GM23338 (cell line): ENCODE data around the gene SCFD2. TPM values are rescaled to one million over a fixed set of nuclear protein-coding genes. Genes with fewer than 3 reads are reported as not detected.

ENCODE experiments used
- ATAC-seq: fragments of 200-7000 bp; cut with Tn5 transposase; 3 replicates; pipeline ENCODE4 v1.9.1; 2020
- DNase-seq: peaks from one replicate; pipeline ENCODE4 v3.0.0-alpha.2; 2015; ENCODE audit warnings: low spot score
- H2AFZ ChIP-seq: fragments of 200-600 bp; sonication (generic); 2 replicates; pipeline ENCODE4 v1.8.0; 2016; ENCODE audit warnings: antibody characterized with exemption, mild to moderate bottlenecking, moderate library complexity
- H3F3A ChIP-seq: fragments of 200-600 bp; sonication (generic); replicated peaks from 2 replicates; pipeline ENCODE4 v1.8.0; 2017; ENCODE audit warnings: antibody characterized with exemption, mixed run types, low read depth
- H3K27ac ChIP-seq: fragments of 200-600 bp; sonication (generic); 2 replicates; pipeline ENCODE4 v1.6.1; 2016; ENCODE audit warnings: low read depth
- H3K27me3 ChIP-seq: fragments of 200-600 bp; sonication (generic); 2 replicates; pipeline ENCODE4 v1.8.0; 2016; ENCODE audit warnings: mild to moderate bottlenecking, mixed run types, moderate library complexity; ENCODE audit not compliant: insufficient read depth
- H3K36me3 ChIP-seq: fragments of 200-600 bp; sonication (generic); 2 replicates; pipeline ENCODE4 v1.8.0; 2016; ENCODE audit warnings: mild to moderate bottlenecking; ENCODE audit not compliant: insufficient read depth
- H3K4me1 ChIP-seq: fragments of 200-600 bp; sonication (generic); 2 replicates; pipeline ENCODE4 v1.8.0; 2016; ENCODE audit warnings: mild to moderate bottlenecking, moderate library complexity; ENCODE audit not compliant: insufficient read depth
- H3K4me2 ChIP-seq: fragments of 200-600 bp; sonication (generic); 2 replicates; pipeline ENCODE4 v1.7.1; 2017; ENCODE audit warnings: mixed run types
- H3K4me3 ChIP-seq: fragments of 200-600 bp; sonication (generic); 2 replicates; pipeline ENCODE4 v1.6.1; 2016; ENCODE audit warnings: mixed run types
- H3K79me2 ChIP-seq: fragments of 200-600 bp; sonication (generic); replicated peaks from 2 replicates; pipeline ENCODE4 v1.8.0; 2017; ENCODE audit warnings: mild to moderate bottlenecking; ENCODE audit not compliant: insufficient read depth
- H3K9me2 ChIP-seq: fragments of 200-600 bp; sonication (generic); 2 replicates; pipeline ENCODE4 v1.8.0; 2017; ENCODE audit not compliant: insufficient read depth
- H4K20me1 ChIP-seq: fragments of 200-600 bp; sonication (generic); replicated peaks from 2 replicates; pipeline ENCODE4 v1.8.0; 2017; ENCODE audit warnings: mild to moderate bottlenecking; ENCODE audit not compliant: insufficient read depth
- H3K27ac Mint-ChIP-seq: 2 replicates; pipeline ENCODE4 v1.8.0; 2020; ENCODE audit warnings: inconsistent platforms, mild to moderate bottlenecking, moderate library complexity, mixed read lengths
- H3K27me3 Mint-ChIP-seq: 3 replicates; pipeline ENCODE4 v1.8.0; 2022; ENCODE audit warnings: low read depth, mild to moderate bottlenecking, moderate library complexity, mixed read lengths, inconsistent platforms; ENCODE audit not compliant: insufficient read depth, poor library complexity
- H3K36me3 Mint-ChIP-seq: 3 replicates; pipeline ENCODE4 v1.8.0; 2021; ENCODE audit warnings: low read depth, mild to moderate bottlenecking, inconsistent platforms, moderate library complexity, mixed read lengths
- H3K4me1 Mint-ChIP-seq: 3 replicates; pipeline ENCODE4 v1.8.0; 2020; ENCODE audit warnings: mild to moderate bottlenecking, inconsistent platforms, mixed read lengths
- H3K4me3 Mint-ChIP-seq: 3 replicates; pipeline ENCODE4 v1.8.0; 2021; ENCODE audit warnings: moderate library complexity, mild to moderate bottlenecking, inconsistent platforms, mixed read lengths
- H3K9me3 Mint-ChIP-seq: 3 replicates; pipeline ENCODE4 v1.8.0; 2020; ENCODE audit warnings: moderate library complexity, mild to moderate bottlenecking, inconsistent platforms, mixed read lengths
- CREB1 ChIP-seq: fragments of 250-450 bp; sonication (Bioruptor Pico); IDR thresholded peaks from 2 replicates; pipeline ENCODE4 v1.5.0; 2020; ENCODE audit warnings: low read depth, mild to moderate bottlenecking, moderate library complexity
- ETS1 ChIP-seq: IDR thresholded peaks from 2 replicates; pipeline ENCODE4 v1.6.1; 2016; ENCODE audit warnings: antibody characterized with exemption
- EZH2 ChIP-seq: fragments of 200-600 bp; sonication (generic); IDR thresholded peaks from one replicate; pipeline ENCODE4 v1.8.0; 2017; ENCODE audit warnings: antibody characterized with exemption, mild to moderate bottlenecking, low read depth; ENCODE audit not compliant: unreplicated experiment
- EZH2phosphoT487 ChIP-seq: fragments of 200-600 bp; sonication (generic); IDR thresholded peaks from one replicate; pipeline ENCODE4 v1.8.1; 2018; ENCODE audit warnings: antibody characterized with exemption; ENCODE audit not compliant: unreplicated experiment
- NANOG ChIP-seq: IDR thresholded peaks from 2 replicates; pipeline ENCODE4 v1.6.1; 2016; ENCODE audit warnings: antibody characterized with exemption, borderline replicate concordance
- REST ChIP-seq: IDR thresholded peaks from one replicate; pipeline ENCODE4 v1.6.1; 2018; ENCODE audit warnings: antibody characterized with exemption; ENCODE audit not compliant: unreplicated experiment
- STAT1 ChIP-seq: IDR thresholded peaks from one replicate; pipeline ENCODE4 v1.6.1; 2016; ENCODE audit warnings: antibody characterized with exemption; ENCODE audit not compliant: unreplicated experiment
- ZNF114 ChIP-seq: fragments of 250-450 bp; sonication (Bioruptor Pico); IDR thresholded peaks from 2 replicates; pipeline ENCODE4 v1.5.0; 2020; ENCODE audit warnings: mild to moderate bottlenecking, moderate library complexity
- polyA plus RNA-seq: library from polyadenylated mRNA; unstranded; fragments of >200 nt; fragmentation: Nextera tagmentation; extraction: Ambion mirVana; gene quantifications from 2 replicates; pipeline ENCODE4 v1.2.1, GENCODE V29; 2016
- total RNA-seq: library from RNA; depleted of rRNA; stranded (reverse); fragments of >200 nt; shearing (Covaris generic); gene quantifications from 2 replicates; pipeline ENCODE4 v1.2.3, GENCODE V29; 2014
- TF ChIP-seq, protein P1 (sequence below), 2 experiments: fragments of 200-600 bp in 1 of 2; sonication (generic) in 1 of 2; conservative IDR thresholded peaks; 2 replicates each; pipeline versions ENCODE4 v1.5.1 to v1.6.1; 2016 to 2017; ENCODE audit warnings: antibody characterized with exemption in 2 of 2, low read depth in 2 of 2, mild to moderate bottlenecking in 2 of 2, moderate library complexity in 1 of 2

SCFD2 gene
- total and polyA plus RNA-seq, 2 experiments from 2014 or later, result 5.7 to 17.5 TPM

GRCh38 chr4:52864793-52865192 is 501.1 kb downstream of the SCFD2 start (continued):
- TF ChIP-seq ETS1 (no peak), EZH2phosphoT487 (no peak), ZNF114 (CRISPR knock-in tag) (no peak), REST (no peak), CREB1 (CRISPR knock-in tag) (no peak), EZH2 (no peak), STAT1 (no peak), NANOG (no peak)

DNA sequence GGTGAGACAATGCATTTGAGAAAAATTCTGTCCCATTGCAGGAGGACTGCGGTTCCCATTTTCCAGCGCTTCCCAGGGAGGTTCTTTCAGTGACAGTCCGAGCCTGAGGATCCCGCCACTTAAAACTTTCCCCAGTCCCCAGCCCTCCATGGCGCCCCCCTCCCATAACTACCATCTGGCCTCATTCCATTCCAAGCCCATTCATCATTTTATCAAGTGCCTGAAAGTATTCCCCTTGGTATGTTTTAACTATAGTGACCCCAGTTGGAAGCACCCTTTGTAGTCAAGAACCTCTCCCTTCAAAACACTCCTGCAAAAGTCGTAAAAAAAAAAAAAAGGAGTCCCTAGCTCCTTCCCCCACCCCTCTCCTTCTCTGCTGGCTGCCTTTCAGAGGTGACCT is 502.5 kb downstream of the SCFD2 start:
- Mint-ChIP-seq H3K36me3 (peaks cover 58% of the 10 kb centered on the region), H3K4me1 (peaks cover 71% of the 10 kb centered on the region), H3K9me3 (peaks cover 8% of the 10 kb centered on the region), H3K4me3 (peak overlapping the region; percentile 91), H3K27me3 (peaks cover 13% of the 10 kb centered on the region), H3K27ac (peak overlapping the region; percentile 62)
- H2AFZ ChIP-seq, result no peak overlapping the region
- H3K27me3 ChIP-seq, result no peaks in the 10 kb centered on the region
- H3K9me2 ChIP-seq, result no peaks in the 10 kb centered on the region
- peaks cover 35% of the 10 kb centered on the region for H3K79me2 ChIP-seq
- H3F3A ChIP-seq, result peaks cover 57% of the 10 kb centered on the region
- peak overlapping the region; percentile 98 for H3K4me3 ChIP-seq
- DNase-seq, result no peak
- H3K4me1 ChIP-seq, result peaks cover 58% of the 10 kb centered on the region
- no peak for TF ChIP-seq ZNF114 (CRISPR knock-in tag)
- ATAC-seq, result no peak; the same call in 2 of the 3 replicates
- H3K36me3 ChIP-seq, result peaks cover 36% of the 10 kb centered on the region
- peaks cover 27% of the 10 kb centered on the region for H4K20me1 ChIP-seq
- peak overlapping the region; percentile 81 for H3K27ac ChIP-seq
- peak overlapping the region; percentile 98 for H3K4me2 ChIP-seq

- no peaks in the 10 kb centered on the region for H3K9me2 ChIP-seq
- H3K4me1 ChIP-seq, result peaks cover 55% of the 10 kb centered on the region
- Mint-ChIP-seq H3K27me3 (peaks cover 13% of the 10 kb centered on the region), H3K9me3 (peaks cover 15% of the 10 kb centered on the region), H3K4me1 (peaks cover 65% of the 10 kb centered on the region), H3K4me3 (peak overlapping the region; percentile 91), H3K36me3 (peaks cover 61% of the 10 kb centered on the region), H3K27ac (peak overlapping the region; percentile 62)
- H3K27ac ChIP-seq, result peak overlapping the region; percentile 81
- ATAC-seq (peak; percentile 9), DNase-seq (no peak)
- H4K20me1 ChIP-seq, result peaks cover 27% of the 10 kb centered on the region
- H3F3A ChIP-seq, result peaks cover 56% of the 10 kb centered on the region
- no peaks in the 10 kb centered on the region for H3K27me3 ChIP-seq
- H3K36me3 ChIP-seq, result peaks cover 36% of the 10 kb centered on the region
- H3K4me2 ChIP-seq, result peak overlapping the region; percentile 98
- peaks cover 35% of the 10 kb centered on the region for H3K79me2 ChIP-seq
- peak overlapping the region; percentile 98 for H3K4me3 ChIP-seq
- H2AFZ ChIP-seq, result no peak overlapping the region
- TF ChIP-seq EZH2phosphoT487 (no peak), NANOG (no peak)
- TF ChIP-seq, protein P1, sequence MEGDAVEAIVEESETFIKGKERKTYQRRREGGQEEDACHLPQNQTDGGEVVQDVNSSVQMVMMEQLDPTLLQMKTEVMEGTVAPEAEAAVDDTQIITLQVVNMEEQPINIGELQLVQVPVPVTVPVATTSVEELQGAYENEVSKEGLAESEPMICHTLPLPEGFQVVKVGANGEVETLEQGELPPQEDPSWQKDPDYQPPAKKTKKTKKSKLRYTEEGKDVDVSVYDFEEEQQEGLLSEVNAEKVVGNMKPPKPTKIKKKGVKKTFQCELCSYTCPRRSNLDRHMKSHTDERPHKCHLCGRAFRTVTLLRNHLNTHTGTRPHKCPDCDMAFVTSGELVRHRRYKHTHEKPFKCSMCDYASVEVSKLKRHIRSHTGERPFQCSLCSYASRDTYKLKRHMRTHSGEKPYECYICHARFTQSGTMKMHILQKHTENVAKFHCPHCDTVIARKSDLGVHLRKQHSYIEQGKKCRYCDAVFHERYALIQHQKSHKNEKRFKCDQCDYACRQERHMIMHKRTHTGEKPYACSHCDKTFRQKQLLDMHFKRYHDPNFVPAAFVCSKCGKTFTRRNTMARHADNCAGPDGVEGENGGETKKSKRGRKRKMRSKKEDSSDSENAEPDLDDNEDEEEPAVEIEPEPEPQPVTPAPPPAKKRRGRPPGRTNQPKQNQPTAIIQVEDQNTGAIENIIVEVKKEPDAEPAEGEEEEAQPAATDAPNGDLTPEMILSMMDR (conservative IDR thresholded peaks at IDR 0.05; ENCODE audit: low read depth in 2 of 2), result no peak
Observed at GRCh38 chr4:52862639-52863161, 503.2 kb downstream of the SCFD2 start.
